Measurements from ENCODE around the gene C8A.

DNA sequence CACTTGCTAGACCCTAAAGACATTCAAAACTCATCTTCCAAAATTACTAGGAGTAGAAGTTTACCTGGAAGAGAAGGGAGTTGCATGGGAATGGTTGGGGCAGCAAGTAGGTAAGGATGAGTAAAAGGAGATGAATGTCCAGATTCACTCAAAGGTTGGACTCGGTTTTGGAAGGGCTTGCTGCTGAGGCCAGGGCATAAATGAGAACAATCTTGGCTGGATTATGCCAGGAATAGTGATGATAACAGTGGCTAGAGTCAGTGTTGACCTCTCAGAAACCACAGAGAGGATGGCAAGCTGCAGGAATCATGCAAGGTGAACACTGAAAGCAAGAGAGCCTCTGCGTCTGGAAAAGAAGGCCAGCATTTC is 43.4 kb downstream of the C8A start:
- TF ChIP-seq NFIC (IDR thresholded peaks at IDR 0.05) (no peak), TAF1 (IDR thresholded peaks at IDR 0.05; ENCODE audit: low read depth) (no peak)

All from Ishikawa (cell line).